Uterus (tissue), 4 donors: Measurements from ENCODE around the gene DLK1. TPM values are rescaled to one million over a fixed set of nuclear protein-coding genes. Genes with fewer than 3 reads are reported as not detected.

ENCODE experiments used
- DNase-seq, 2 donors: peaks; one replicate each; pipeline ENCODE4 v3.0.0-alpha.2; 2019 to 2020
- H3K27ac ChIP-seq, 2 donors: fragments of 200-600 bp; sonication (generic); 1 replicate in 1 of 2; 2 replicates in 1 of 2; pipeline ENCODE4 v1.5.1; 2016 to 2018
- H3K27me3 ChIP-seq, 2 donors: fragments of 200-600 bp; sonication (generic); one replicate each; pipeline ENCODE4 v1.5.1; 2018 to 2019; ENCODE audit warnings: control low read depth in 1 of 2
- H3K36me3 ChIP-seq, 2 donors: fragments of 200-600 bp; sonication (generic); one replicate each; pipeline ENCODE4 v1.5.1; 2019; ENCODE audit warnings: control low read depth in 1 of 2
- H3K4me1 ChIP-seq, 2 donors: fragments of 200-600 bp; sonication (generic); one replicate each; pipeline ENCODE4 v1.5.1; 2018 to 2019; ENCODE audit warnings: control low read depth in 1 of 2
- H3K4me3 ChIP-seq, 2 donors: fragments of 200-600 bp; sonication (generic); 1 replicate in 1 of 2; 2 replicates in 1 of 2; pipeline ENCODE4 v1.5.1; 2018 to 2019; ENCODE audit warnings: mild to moderate bottlenecking in 1 of 2
- H3K9me3 ChIP-seq, 2 donors: fragments of 200-600 bp; sonication (generic); one replicate each; pipeline ENCODE4 v1.5.1; 2019; ENCODE audit warnings: control low read depth in 1 of 2
- CTCF ChIP-seq, 4 experiments: fragments of 200-600 bp in 2 of 4; fragments of 450-650 bp in 2 of 4; sonication (generic) in 2 of 4; IDR thresholded peaks; one replicate each; pipeline ENCODE4 v1.5.1; 2016 to 2019; ENCODE audit warnings: antibody characterized with exemption in 4 of 4, mild to moderate bottlenecking in 2 of 4, moderate library complexity in 1 of 4
- POLR2A ChIP-seq, 2 donors: fragments of 450-650 bp; IDR thresholded peaks; one replicate each; pipeline ENCODE4 v1.6.1; 2016; ENCODE audit warnings: antibody characterized with exemption in 2 of 2, mild to moderate bottlenecking in 1 of 2, moderate library complexity in 1 of 2
- intact Hi-C: fragments of 100-400 bp; cut with DNase I; formaldehyde crosslinking; loops from one replicate; pipeline ENCODE4 v1.15.1; 2023; ENCODE audit warnings: low total_unique reads
- total RNA-seq, 4 donors: library from RNA; depleted of rRNA in 3 of 4; stranded (reverse); fragments of >200 nt in 3 of 4; gene quantifications; one replicate each; pipeline versions ENCODE4 v1.1.0 to v1.2.4, GENCODE V29; 2014 to 2023
- donor health status: DM: yes; HTN: yes; CAD: no.

Gene DLK1
- total RNA-seq, 4 donors from 2014 or later = 2.2 to 41.1 TPM; not detected in 2

- Histone ChIP-seq H3K27me3 (no peaks in the 10 kb centered on the region), H3K4me1 (no peaks in the 10 kb centered on the region), H3K4me3 (no peak overlapping the region), H3K9me3 (no peaks in the 10 kb centered on the region), H3K27ac (no peak overlapping the region), H3K36me3 (no peaks in the 10 kb centered on the region)
- no peak for DNase-seq
- TF ChIP-seq POLR2A (IDR thresholded peaks at IDR 0.05) (no peak), CTCF (IDR thresholded peaks at IDR 0.05) (no peak)
- intact Hi-C loops = no loop called here
These were observed 28.6 kb upstream of the DLK1 start for GRCh38 chr14:100698066-100698465.

- no peaks in the 10 kb centered on the region for H3K27me3 ChIP-seq
- no peaks in the 10 kb centered on the region for H3K9me3 ChIP-seq
- no peak overlapping the region for H3K4me3 ChIP-seq
- no peaks in the 10 kb centered on the region for H3K36me3 ChIP-seq
- no peak for DNase-seq
- no peak overlapping the region for H3K27ac ChIP-seq
- intact Hi-C loops = no loop called here
- H3K4me1 ChIP-seq = no peaks in the 10 kb centered on the region
- TF ChIP-seq CTCF (IDR thresholded peaks at IDR 0.05) (no peak), POLR2A (IDR thresholded peaks at IDR 0.05) (no peak)
These were observed 27.8 kb upstream of the DLK1 start for GRCh38 chr14:100698666-100699448.

GRCh38 chr14:100701314-100701713 lies 25.4 kb upstream of the DLK1 start:
- H3K27ac ChIP-seq = no peak overlapping the region
- no peaks in the 10 kb centered on the region for H3K36me3 ChIP-seq
- H3K27me3 ChIP-seq = no peaks in the 10 kb centered on the region
- intact Hi-C loops = no loop called here
- H3K4me1 ChIP-seq = no peaks in the 10 kb centered on the region
- no peak for DNase-seq
- H3K4me3 ChIP-seq = no peak overlapping the region
- no peaks in the 10 kb centered on the region for H3K9me3 ChIP-seq
- no peak for TF ChIP-seq CTCF (IDR thresholded peaks at IDR 0.05)
- TF ChIP-seq POLR2A (IDR thresholded peaks at IDR 0.05) = no peak

- intact Hi-C loops = no loop called here
- no peaks in the 10 kb centered on the region for H3K9me3 ChIP-seq
- H3K27me3 ChIP-seq = no peaks in the 10 kb centered on the region
- TF ChIP-seq CTCF (IDR thresholded peaks at IDR 0.05) (no peak), POLR2A (IDR thresholded peaks at IDR 0.05) (no peak)
- no peak overlapping the region for H3K27ac ChIP-seq
- no peaks in the 10 kb centered on the region for H3K4me1 ChIP-seq
- no peak overlapping the region for H3K4me3 ChIP-seq
- no peaks in the 10 kb centered on the region for H3K36me3 ChIP-seq
- DNase-seq = no peak
These were observed 24.1 kb upstream of the DLK1 start for GRCh38 chr14:100702590-100702989.

- no peak overlapping the region for H3K27ac ChIP-seq
- no peaks in the 10 kb centered on the region for H3K36me3 ChIP-seq
- no peaks in the 10 kb centered on the region for H3K9me3 ChIP-seq
- H3K4me1 ChIP-seq = peaks cover 0 to 2% of the 10 kb centered on the region in 2 donors
- intact Hi-C loops = no loop called here
- TF ChIP-seq CTCF (IDR thresholded peaks at IDR 0.05) = no peak
- H3K4me3 ChIP-seq = no peak overlapping the region
- no peaks in the 10 kb centered on the region for H3K27me3 ChIP-seq
- no peak for DNase-seq
These were observed 23.1 kb upstream of the DLK1 start for GRCh38 chr14:100703386-100704220.
